Activated CD4-positive, alpha-beta memory T cell treated with anti-CD3 and anti-CD28 coated beads for 36 hours (primary cell): ENCODE measurements around the gene FKBP5. TPM values are rescaled to one million over a fixed set of nuclear protein-coding genes. Genes with fewer than 3 reads are reported as not detected.
A peak's percentile ranks its signal among the peaks of the same experiment; 100 is the strongest.
"Not testable (repeated sequence)": the region's sequence is repeated elsewhere in the genome, so short reads cannot be mapped to it uniquely, and the experiment has no call there.

Experiments
- CTCF ChIA-PET: fragments of 350-600 bp; sonication (Branson Sonifier 250); formaldehyde crosslinking; loops from one replicate; lab custom pipeline; 2021; ENCODE audit warnings: antibody characterized with exemption, inconsistent platforms; lab: Charles Lee
- POLR2A ChIA-PET: fragments of 350-600 bp; sonication (Branson Sonifier 250); formaldehyde crosslinking; loops from one replicate; lab custom pipeline; 2021; ENCODE audit warnings: antibody characterized with exemption; lab: Charles Lee
- DNase-seq: peaks from one replicate; pipeline ENCODE4 v3.0.0-alpha.2; 2020
- H3K27ac Mint-ChIP-seq: one replicate; pipeline ENCODE4 v1.8.0; 2021; ENCODE audit warnings: mixed read lengths
- H3K27me3 Mint-ChIP-seq: one replicate; pipeline ENCODE4 v1.8.0; 2021; ENCODE audit warnings: mixed read lengths
- H3K36me3 Mint-ChIP-seq: one replicate; pipeline ENCODE4 v1.8.0; 2021; ENCODE audit warnings: mixed read lengths
- H3K4me1 Mint-ChIP-seq: one replicate; pipeline ENCODE4 v1.8.0; 2021; ENCODE audit warnings: low read depth, mixed read lengths
- H3K4me3 Mint-ChIP-seq: one replicate; pipeline ENCODE4 v1.8.0; 2021; ENCODE audit warnings: mild to moderate bottlenecking, mixed read lengths
- H3K9me3 Mint-ChIP-seq: one replicate; pipeline ENCODE4 v1.8.0; 2021; ENCODE audit warnings: mixed read lengths
- intact Hi-C: fragments of 100-400 bp; cut with micrococcal nuclease; formaldehyde crosslinking; loops from one replicate; pipeline ENCODE4 v1.15.1; 2023
- total RNA-seq, 2 experiments: library from RNA; stranded (reverse); gene quantifications; one replicate each; pipeline ENCODE4 v1.2.3, GENCODE V29; 2021

FKBP5 gene
- total RNA-seq, 2 experiments from 2014 or later, result 111 to 112 TPM

DNA sequence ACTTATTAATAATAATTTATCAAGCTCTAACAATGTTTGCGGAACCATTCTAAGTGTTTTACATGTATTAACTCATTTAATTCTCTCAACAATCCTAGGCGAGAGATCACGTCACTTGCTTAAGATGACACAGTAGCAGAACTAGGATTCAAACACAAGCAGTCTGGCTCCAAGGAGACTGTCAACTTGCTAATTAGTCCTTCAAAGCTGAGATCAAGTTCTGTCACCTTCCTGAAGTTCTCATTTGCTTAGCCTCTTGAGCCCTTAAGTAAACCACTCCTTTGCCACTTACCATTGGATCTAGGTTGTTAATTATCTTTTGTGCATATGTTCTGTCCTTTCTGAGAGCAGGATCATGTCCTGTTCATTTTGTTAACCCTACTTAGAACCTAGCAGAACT, 14.1 kb downstream of the FKBP5 start:
- Mint-ChIP-seq H3K4me3 (no peak overlapping the region), H3K9me3 (peaks cover 2% of the 10 kb centered on the region), H3K36me3 (peaks cover 19% of the 10 kb centered on the region), H3K27ac (peak overlapping the region; percentile 72), H3K4me1 (peaks cover 79% of the 10 kb centered on the region), H3K27me3 (no peaks in the 10 kb centered on the region)
- CTCF ChIA-PET, result interaction anchor here (0.8 to 3.9 kb wide), 6 partner anchors 12 to 147 kb away, joined by 3 to 16 read pairs (median 4); partner anchors contain the start of gene ARMC12
- no peak for DNase-seq
- intact Hi-C loops, result no loop called here
- POLR2A ChIA-PET, result no interaction called here

DNA sequence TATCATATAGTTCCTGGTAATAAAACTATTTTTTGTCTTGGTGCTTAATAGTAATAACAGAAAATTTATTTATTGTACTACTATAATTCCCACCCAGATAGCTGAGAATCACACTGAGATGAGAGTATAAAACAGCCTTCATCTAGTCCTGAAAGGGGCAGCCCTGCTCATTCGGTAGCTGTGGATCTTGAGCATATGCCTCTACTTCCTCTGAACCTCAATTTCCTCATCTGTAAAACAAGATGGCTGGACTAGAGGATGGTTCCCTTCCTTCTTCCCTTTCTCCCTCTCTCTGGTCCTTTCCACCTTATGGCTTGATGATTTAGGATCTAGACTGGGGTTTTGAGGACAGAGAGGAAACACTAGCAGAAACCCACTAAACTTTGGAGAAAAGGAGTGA, 15.0 kb downstream of the FKBP5 start:
- H3K36me3 Mint-ChIP-seq, result peaks cover 11% of the 10 kb centered on the region
- peaks cover 81% of the 10 kb centered on the region for H3K4me1 Mint-ChIP-seq
- ChIA-PET CTCF (interaction anchor here (0.9 to 3.9 kb wide), 5 partner anchors 13 to 146 kb away, joined by 3 to 16 read pairs (median 3); partner anchors contain the start of gene ARMC12), POLR2A (no interaction called here)
- DNase-seq, result no peak
- H3K4me3 Mint-ChIP-seq, result no peak overlapping the region
- peak overlapping the region; percentile 72 for H3K27ac Mint-ChIP-seq
- intact Hi-C loops, result no loop called here
- no peaks in the 10 kb centered on the region for H3K27me3 Mint-ChIP-seq
- H3K9me3 Mint-ChIP-seq, result no peaks in the 10 kb centered on the region

DNA sequence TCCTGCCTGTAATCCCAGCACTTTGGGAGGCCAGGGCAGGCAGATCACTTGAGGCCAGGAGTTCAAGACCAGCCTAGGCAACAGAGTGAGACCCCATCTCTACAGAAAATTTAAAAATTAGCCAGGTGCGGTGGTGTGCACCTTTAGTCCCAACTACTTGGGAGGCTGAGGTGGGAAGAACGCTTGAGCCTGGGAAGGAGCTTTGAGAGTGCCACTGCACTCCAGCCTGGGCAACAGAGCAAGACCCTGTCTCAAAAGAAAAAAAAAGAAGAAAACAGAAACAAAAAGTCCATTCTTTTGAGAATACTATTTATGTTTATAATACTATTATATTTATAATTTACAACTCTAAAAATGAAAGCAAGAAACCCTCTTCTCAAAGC, 15.4 kb downstream of the FKBP5 start:
- DNase-seq, intact Hi-C loops, H3K4me3 Mint-ChIP-seq, H3K36me3 Mint-ChIP-seq, H3K9me3 Mint-ChIP-seq, POLR2A ChIA-PET, H3K27me3 Mint-ChIP-seq: not testable (repeated sequence)
- H3K4me1 Mint-ChIP-seq, result peaks cover 78% of the 10 kb centered on the region
- peak overlapping the region; percentile 33 for H3K27ac Mint-ChIP-seq
- CTCF ChIA-PET, result interaction anchor here (1.0 to 3.9 kb wide), 2 partner anchors 56 to 63 kb away, joined by 3 to 16 read pairs; partner anchors contain the start of gene ARMC12

DNA sequence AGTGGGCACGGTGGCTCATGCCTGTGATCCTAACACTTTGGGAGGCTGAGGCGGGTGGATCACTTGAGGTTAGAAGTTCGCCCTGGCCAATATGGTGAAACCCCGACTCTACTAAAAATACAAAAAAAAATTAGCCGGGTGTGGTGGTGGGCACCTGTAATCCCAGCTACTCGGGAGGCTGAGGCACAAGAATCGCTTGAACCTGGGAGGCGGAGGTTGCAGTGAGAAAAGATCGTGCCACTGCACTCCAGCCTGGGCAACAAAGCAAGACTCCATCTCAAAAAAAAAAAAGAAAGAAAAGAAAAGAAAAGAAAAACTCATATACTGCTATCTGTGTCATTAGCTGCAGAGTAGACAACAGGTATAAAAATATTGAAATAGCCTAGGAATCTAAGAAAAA, 18.3 kb downstream of the FKBP5 start:
- Mint-ChIP-seq H3K4me1 (peaks cover 58% of the 10 kb centered on the region), H3K27ac (peak overlapping the region; percentile 18)
- intact Hi-C loops, DNase-seq, H3K27me3 Mint-ChIP-seq, H3K36me3 Mint-ChIP-seq, H3K4me3 Mint-ChIP-seq, H3K9me3 Mint-ChIP-seq: not testable (repeated sequence)
- ChIA-PET CTCF (interaction anchor here (2.6 to 4.5 kb wide), 2 partner anchors 11 to 66 kb away, joined by 20 read pairs; partner anchors contain the start of gene ARMC12), POLR2A (interaction anchor here (0.6 to 2.9 kb wide), 2 partner anchors 48 to 80 kb away, joined by 3 to 7 read pairs; no protein-coding TSS in a partner anchor)

DNA sequence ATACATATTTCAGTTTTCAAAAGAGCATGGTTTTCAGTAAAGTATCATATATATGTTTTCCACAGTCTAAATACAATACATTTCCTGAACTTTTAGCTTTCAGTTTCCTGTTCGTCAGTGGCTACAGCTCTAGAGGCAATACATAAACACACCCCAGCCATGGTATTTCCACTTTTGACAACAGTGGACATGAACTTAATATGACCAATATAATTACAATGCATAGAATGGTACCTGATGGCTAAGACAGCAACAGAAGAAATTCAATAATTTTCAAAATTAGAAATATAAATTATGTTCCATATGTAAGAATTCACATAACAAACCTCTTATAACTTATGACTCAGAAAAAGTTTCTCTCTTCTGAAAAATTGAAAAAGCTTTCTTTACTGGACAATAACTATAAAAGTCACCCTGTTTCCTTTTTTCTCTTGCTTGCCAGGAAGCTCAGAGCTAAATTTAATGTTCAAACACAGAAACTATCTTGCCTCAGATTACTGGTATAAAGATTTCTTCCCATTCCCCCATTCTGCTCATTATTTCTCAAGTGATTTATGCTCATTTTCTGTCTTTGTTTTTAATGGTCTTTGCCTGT, 19.2 kb downstream of the FKBP5 start:
- intact Hi-C loops, result loop anchor here (1.0 to 5.0 kb wide), 3 partner anchors 12 to 67 kb away; no protein-coding TSS in a partner anchor
- no peak for DNase-seq
- peak overlapping the region; percentile 43 for H3K4me3 Mint-ChIP-seq
- CTCF ChIA-PET, result interaction anchor here (1.0 to 4.5 kb wide), 4 partner anchors 12 to 67 kb away, joined by 3 to 20 read pairs (median 12); partner anchors contain the start of gene ARMC12
- peaks cover 49% of the 10 kb centered on the region for H3K4me1 Mint-ChIP-seq
- no peaks in the 10 kb centered on the region for H3K9me3 Mint-ChIP-seq
- peak overlapping the region; percentile 92 for H3K27ac Mint-ChIP-seq
- H3K27me3 Mint-ChIP-seq, result no peaks in the 10 kb centered on the region
- POLR2A ChIA-PET, result interaction anchor here (0.6 to 2.9 kb wide), 4 partner anchors 12 to 79 kb away, joined by 3 to 8 read pairs (median 6); no protein-coding TSS in a partner anchor
- peaks cover 4% of the 10 kb centered on the region for H3K36me3 Mint-ChIP-seq

DNA sequence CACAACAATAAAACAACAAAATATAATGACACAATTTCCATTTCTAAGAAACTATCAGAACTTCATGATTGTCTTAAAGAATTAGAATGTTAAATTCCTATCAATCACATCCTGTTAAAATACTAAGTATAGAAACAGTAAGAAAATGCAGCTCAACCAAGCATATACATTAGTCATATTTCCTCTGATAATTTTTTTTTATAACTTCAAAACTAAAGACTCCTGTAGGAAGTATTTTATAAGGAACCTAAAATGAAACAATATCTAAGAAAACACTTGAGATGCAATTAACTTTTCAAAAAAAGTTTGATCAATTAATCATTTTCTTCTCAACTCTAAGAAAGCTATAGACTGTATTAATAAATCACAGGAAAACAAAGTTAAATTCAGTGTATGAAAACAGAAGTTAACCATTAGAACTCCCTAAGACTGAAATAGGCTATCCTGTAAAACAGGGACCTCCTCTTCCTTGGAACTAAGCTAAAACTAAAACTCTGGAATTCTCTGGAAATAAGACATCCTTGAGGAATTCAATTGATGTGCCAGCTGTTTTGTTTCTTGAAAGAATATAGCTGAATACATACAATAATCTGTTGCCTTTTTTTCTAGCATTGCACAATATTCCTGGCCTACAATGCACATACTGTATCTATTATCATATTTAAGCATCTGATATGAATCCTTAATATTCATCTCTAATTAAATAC, 19.8 kb downstream of the FKBP5 start:
- Mint-ChIP-seq H3K27me3 (no peaks in the 10 kb centered on the region), H3K4me3 (peak overlapping the region; percentile 43), H3K36me3 (peaks cover 4% of the 10 kb centered on the region), H3K27ac (peak overlapping the region; percentile 92), H3K4me1 (peaks cover 42% of the 10 kb centered on the region), H3K9me3 (no peaks in the 10 kb centered on the region)
- no peak for DNase-seq
- POLR2A ChIA-PET, result interaction anchor here (1.0 to 2.9 kb wide), 4 partner anchors 9 to 63 kb away, joined by 4 to 8 read pairs (median 6); no protein-coding TSS in a partner anchor
- intact Hi-C loops, result loop anchor here (1.0 to 5.0 kb wide), 3 partner anchors 12 to 67 kb away; no protein-coding TSS in a partner anchor
- CTCF ChIA-PET, result interaction anchor here (1.0 to 4.5 kb wide), 5 partner anchors 9 to 67 kb away, joined by 3 to 20 read pairs (median 3); partner anchors contain the start of gene ARMC12

DNA sequence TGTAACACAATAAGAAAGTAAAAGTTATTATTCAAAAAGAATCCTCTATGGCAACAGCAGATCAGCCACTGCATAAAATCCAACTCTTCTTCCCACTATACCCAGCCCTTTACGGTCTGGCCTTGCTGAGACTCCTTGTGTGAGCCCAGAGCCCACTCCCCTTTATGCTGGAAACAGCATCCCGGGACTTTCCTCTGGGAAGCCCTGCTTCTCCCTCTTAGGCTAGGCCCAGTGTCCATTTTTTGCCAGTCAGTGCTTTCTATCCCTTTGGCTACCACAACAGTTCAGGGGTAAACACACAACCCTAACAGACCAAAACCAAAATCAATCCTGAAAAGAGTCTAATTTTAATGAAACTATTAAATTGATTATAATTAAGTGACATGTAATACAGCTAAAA, 20.6 kb downstream of the FKBP5 start:
- H3K4me1 Mint-ChIP-seq, result peaks cover 36% of the 10 kb centered on the region
- no peaks in the 10 kb centered on the region for H3K9me3 Mint-ChIP-seq
- peaks cover 4% of the 10 kb centered on the region for H3K36me3 Mint-ChIP-seq
- H3K4me3 Mint-ChIP-seq, result peak overlapping the region; percentile 75
- no peaks in the 10 kb centered on the region for H3K27me3 Mint-ChIP-seq
- ChIA-PET CTCF (interaction anchor here (0.9 to 4.5 kb wide), 4 partner anchors 8 to 68 kb away, joined by 3 to 20 read pairs (median 12); partner anchors contain the start of gene ARMC12), POLR2A (interaction anchor here (1.0 to 2.9 kb wide), 3 partner anchors 10 to 51 kb away, joined by 4 to 12 read pairs (median 7); no protein-coding TSS in a partner anchor)
- peak overlapping the region; percentile 92 for H3K27ac Mint-ChIP-seq
- intact Hi-C loops, result loop anchor here (5.0 kb wide), 2 partner anchors 59 to 66 kb away; no protein-coding TSS in a partner anchor
- no peak for DNase-seq

DNA sequence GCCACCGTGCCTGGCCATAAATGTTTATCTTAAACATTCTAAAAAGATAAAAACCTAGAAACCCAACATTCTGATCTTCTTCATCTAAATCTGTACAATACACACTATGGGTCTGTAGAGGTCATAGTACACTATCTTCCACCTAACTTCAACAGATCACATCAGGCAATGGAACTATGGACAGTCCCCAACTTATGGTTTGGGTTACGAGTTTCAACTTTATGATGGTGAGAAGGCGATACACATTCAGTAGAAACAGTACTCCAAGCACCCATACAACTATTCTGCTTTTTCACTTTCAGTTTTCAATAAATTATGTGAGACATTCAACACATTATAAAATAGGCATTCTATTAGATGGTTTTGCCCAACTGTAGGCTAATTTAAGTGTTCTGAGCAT, 23.1 kb downstream of the FKBP5 start:
- no peak overlapping the region for H3K4me3 Mint-ChIP-seq
- POLR2A ChIA-PET, result interaction anchor here (1.1 kb wide), 1 partner anchor 13 kb away, joined by 4 read pairs; no protein-coding TSS in a partner anchor
- no peaks in the 10 kb centered on the region for H3K36me3 Mint-ChIP-seq
- H3K9me3 Mint-ChIP-seq, result no peaks in the 10 kb centered on the region
- CTCF ChIA-PET, result interaction anchor here (1.1 to 3.0 kb wide), 5 partner anchors 15 to 71 kb away, joined by 3 to 10 read pairs (median 7); partner anchors contain the start of gene ARMC12
- H3K27me3 Mint-ChIP-seq, result no peaks in the 10 kb centered on the region
- no peak for DNase-seq
- intact Hi-C loops, result loop anchor here (2.0 to 5.0 kb wide), 5 partner anchors 15 to 71 kb away; partner anchors contain the start of genes ARMC12 and FKBP5
- no peak overlapping the region for H3K27ac Mint-ChIP-seq
- H3K4me1 Mint-ChIP-seq, result peaks cover 30% of the 10 kb centered on the region

DNA sequence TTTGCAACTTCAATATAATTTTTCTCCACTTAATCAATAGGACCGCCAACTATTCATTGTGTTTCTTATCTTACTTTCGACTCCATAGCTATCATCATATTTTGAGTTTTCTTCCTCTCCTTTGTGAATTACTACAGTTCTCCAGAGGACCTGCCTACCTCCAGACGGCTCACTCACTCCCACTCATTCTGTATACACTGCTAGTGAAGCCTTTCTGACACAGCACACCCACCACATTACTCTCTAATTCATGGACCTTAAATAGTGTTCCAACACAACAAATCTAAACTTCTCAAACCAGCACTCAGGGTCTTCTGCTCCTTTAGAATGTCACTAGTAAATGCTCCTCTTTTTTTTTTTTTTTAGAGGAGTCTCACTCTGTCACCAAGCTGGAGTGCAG, 23.8 kb downstream of the FKBP5 start:
- intact Hi-C loops, result loop anchor here (2.0 to 5.0 kb wide), 5 partner anchors 16 to 72 kb away; partner anchors contain the start of genes ARMC12 and FKBP5
- no peak overlapping the region for H3K27ac Mint-ChIP-seq
- peaks cover 29% of the 10 kb centered on the region for H3K4me1 Mint-ChIP-seq
- ChIA-PET POLR2A (interaction anchor here (1.1 to 1.5 kb wide), 2 partner anchors 13 to 64 kb away, joined by 4 read pairs; no protein-coding TSS in a partner anchor), CTCF (interaction anchor here (1.1 to 3.0 kb wide), 4 partner anchors 16 to 71 kb away, joined by 3 to 9 read pairs (median 6); partner anchors contain the start of gene ARMC12)
- no peaks in the 10 kb centered on the region for H3K9me3 Mint-ChIP-seq
- no peaks in the 10 kb centered on the region for H3K27me3 Mint-ChIP-seq
- no peak for DNase-seq
- no peak overlapping the region for H3K4me3 Mint-ChIP-seq
- H3K36me3 Mint-ChIP-seq, result no peaks in the 10 kb centered on the region

DNA sequence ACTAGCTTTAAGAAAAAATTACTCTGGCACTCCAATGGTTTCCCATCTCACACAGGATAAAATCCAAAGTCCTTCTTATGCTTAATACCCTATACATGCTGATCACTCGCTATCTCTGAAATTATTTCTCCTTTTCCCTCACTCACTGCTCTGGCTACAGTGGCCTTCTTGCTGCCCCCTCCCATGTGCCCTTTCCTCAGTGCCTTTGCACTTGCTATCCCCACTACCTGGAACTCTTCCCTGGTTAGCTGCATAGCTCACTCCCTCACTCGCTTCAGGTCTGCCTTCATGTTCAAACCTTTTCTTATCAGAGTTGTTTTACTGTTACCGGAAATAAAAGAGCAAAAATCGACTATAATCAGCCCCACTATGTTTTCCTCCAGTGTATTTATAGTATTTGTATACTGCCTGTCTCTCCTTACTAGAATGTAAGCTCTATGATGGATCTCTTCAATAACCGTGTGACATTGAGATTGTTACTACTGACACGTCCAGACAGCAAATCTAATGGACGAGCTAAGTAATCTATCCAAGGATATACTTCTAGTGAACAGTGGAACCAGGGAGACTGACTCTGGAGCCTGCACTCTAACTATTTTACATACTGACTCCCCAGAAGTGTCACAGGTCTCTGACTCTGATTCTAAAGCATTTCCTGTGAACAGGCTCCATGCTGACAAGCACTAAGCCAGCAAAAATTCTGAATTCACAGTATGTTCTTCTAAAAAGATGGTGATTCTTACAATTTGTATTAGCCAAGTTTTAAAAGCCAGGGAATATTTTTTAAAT, 25.1 kb downstream of the FKBP5 start:
- no peaks in the 10 kb centered on the region for H3K9me3 Mint-ChIP-seq
- ChIA-PET POLR2A (interaction anchor here (1.1 to 1.5 kb wide), 4 partner anchors 11 to 66 kb away, joined by 3 to 6 read pairs (median 4); no protein-coding TSS in a partner anchor), CTCF (interaction anchor here (0.9 to 3.0 kb wide), 7 partner anchors 21 to 141 kb away, joined by 3 to 22 read pairs (median 5); partner anchors contain the start of gene ARMC12)
- peaks cover 21% of the 10 kb centered on the region for H3K4me1 Mint-ChIP-seq
- H3K4me3 Mint-ChIP-seq, result no peak overlapping the region
- no peak overlapping the region for H3K27ac Mint-ChIP-seq
- H3K27me3 Mint-ChIP-seq, result no peaks in the 10 kb centered on the region
- intact Hi-C loops, result loop anchor here (2.0 kb wide), 3 partner anchors 17 to 73 kb away; partner anchors contain the start of genes ARMC12 and FKBP5
- DNase-seq, result no peak
- no peaks in the 10 kb centered on the region for H3K36me3 Mint-ChIP-seq
